Ishikawa (cell line): ENCODE measurements around the gene TSPAN7.

Experiments
- CEBPB ChIP-seq: IDR thresholded peaks from 2 replicates; pipeline ENCODE4 v1.6.1; 2012
- CREB1 ChIP-seq: IDR thresholded peaks from 2 replicates; pipeline ENCODE4 v1.6.1; 2012; ENCODE audit warnings: low read depth
- EGR1 ChIP-seq: IDR thresholded peaks from 2 replicates; pipeline ENCODE4 v1.6.1; 2012
- EP300 ChIP-seq: IDR thresholded peaks from 2 replicates; pipeline ENCODE4 v1.6.1; 2012; ENCODE audit warnings: borderline replicate concordance
- FOXM1 ChIP-seq: IDR thresholded peaks from 2 replicates; pipeline ENCODE4 v1.6.1; 2012; ENCODE audit warnings: low read depth, borderline replicate concordance
- MAX ChIP-seq: IDR thresholded peaks from 2 replicates; pipeline ENCODE4 v1.6.1; 2012
- NFIC ChIP-seq: IDR thresholded peaks from 2 replicates; pipeline ENCODE4 v1.6.1; 2012
- RAD21 ChIP-seq: IDR thresholded peaks from 2 replicates; pipeline ENCODE4 v1.6.1; 2012; ENCODE audit warnings: low read depth
- REST ChIP-seq: IDR thresholded peaks from 2 replicates; pipeline ENCODE4 v1.6.1; 2012; ENCODE audit warnings: low read depth, mild to moderate bottlenecking
- TAF1 ChIP-seq: IDR thresholded peaks from 2 replicates; pipeline ENCODE4 v1.6.1; 2012; ENCODE audit warnings: low read depth, mild to moderate bottlenecking
- TCF12 ChIP-seq: IDR thresholded peaks from 2 replicates; pipeline ENCODE4 v1.6.1; 2012; ENCODE audit warnings: low read depth
- TEAD4 ChIP-seq: IDR thresholded peaks from 2 replicates; pipeline ENCODE4 v1.6.1; 2012
- USF1 ChIP-seq: IDR thresholded peaks from 2 replicates; pipeline ENCODE4 v1.6.1; 2012
- YY1 ChIP-seq: IDR thresholded peaks from 2 replicates; pipeline ENCODE4 v1.6.1; 2012; ENCODE audit warnings: low read depth
- ZBTB7A ChIP-seq: IDR thresholded peaks from 2 replicates; pipeline ENCODE4 v1.6.1; 2012; ENCODE audit warnings: low read depth

Gene TSPAN7

GRCh38 chrX:38599796-38600755, 38.7 kb downstream of the TSPAN7 start:
- TF ChIP-seq TEAD4: no peak
- TF ChIP-seq TCF12: no peak
- TF ChIP-seq NFIC: no peak
- no peak for TF ChIP-seq EP300
- TF ChIP-seq EGR1: no peak
- TF ChIP-seq ZBTB7A: no peak
- TF ChIP-seq MAX: no peak
- TF ChIP-seq TAF1: no peak

GRCh38 chrX:38601866-38602265, 40.5 kb downstream of the TSPAN7 start:
- TF ChIP-seq TEAD4 (no peak), RAD21 (no peak), ZBTB7A (no peak), USF1 (no peak), CEBPB (no peak), MAX (no peak), EP300 (no peak), FOXM1 (no peak), TCF12 (no peak), NFIC (no peak), REST (no peak), YY1 (no peak)

GRCh38 chrX:38606821-38607220, 45.5 kb downstream of the TSPAN7 start:
- no peak for TF ChIP-seq TEAD4
- no peak for TF ChIP-seq MAX
- no peak for TF ChIP-seq NFIC
- no peak for TF ChIP-seq RAD21

GRCh38 chrX:38607976-38608375, 46.6 kb downstream of the TSPAN7 start:
- TF ChIP-seq EP300: no peak
- TF ChIP-seq CEBPB: no peak
- no peak for TF ChIP-seq CREB1
- no peak for TF ChIP-seq MAX
- TF ChIP-seq USF1: no peak
- TF ChIP-seq TAF1: no peak
- TF ChIP-seq RAD21: no peak
- no peak for TF ChIP-seq YY1
- TF ChIP-seq FOXM1: no peak
- TF ChIP-seq REST: no peak
- TF ChIP-seq TEAD4: no peak
- no peak for TF ChIP-seq NFIC
- TF ChIP-seq ZBTB7A: no peak
- TF ChIP-seq EGR1: no peak
- no peak for TF ChIP-seq TCF12

GRCh38 chrX:38610849-38611248, 49.5 kb downstream of the TSPAN7 start:
- TF ChIP-seq NFIC: no peak
- TF ChIP-seq EP300: no peak
- no peak for TF ChIP-seq TAF1
- TF ChIP-seq FOXM1: no peak
- no peak for TF ChIP-seq MAX
- TF ChIP-seq REST: no peak
- no peak for TF ChIP-seq CREB1
- no peak for TF ChIP-seq EGR1
- no peak for TF ChIP-seq USF1
- TF ChIP-seq TCF12: no peak
- TF ChIP-seq CEBPB: no peak
- TF ChIP-seq YY1: no peak
